GM12864 (cell line): ENCODE data around the gene SNX8.

Experiments used
- DNase-seq: peaks from one replicate; pipeline ENCODE4 v3.0.0-alpha.2; 2011; ENCODE audit warnings: low read depth
- H3K4me3 ChIP-seq: 2 replicates; pipeline ENCODE4 v1.5.1; 2011; ENCODE audit warnings: mild to moderate bottlenecking, low read depth, low read length, control low read depth
- TF ChIP-seq, protein P1 (sequence below): IDR thresholded peaks from 2 replicates; pipeline ENCODE4 v1.5.1; 2011; ENCODE audit warnings: low read depth, mild to moderate bottlenecking, moderate library complexity, low read length, control low read depth, inconsistent platforms; ENCODE audit errors: missing control alignments

Gene SNX8

DNA sequence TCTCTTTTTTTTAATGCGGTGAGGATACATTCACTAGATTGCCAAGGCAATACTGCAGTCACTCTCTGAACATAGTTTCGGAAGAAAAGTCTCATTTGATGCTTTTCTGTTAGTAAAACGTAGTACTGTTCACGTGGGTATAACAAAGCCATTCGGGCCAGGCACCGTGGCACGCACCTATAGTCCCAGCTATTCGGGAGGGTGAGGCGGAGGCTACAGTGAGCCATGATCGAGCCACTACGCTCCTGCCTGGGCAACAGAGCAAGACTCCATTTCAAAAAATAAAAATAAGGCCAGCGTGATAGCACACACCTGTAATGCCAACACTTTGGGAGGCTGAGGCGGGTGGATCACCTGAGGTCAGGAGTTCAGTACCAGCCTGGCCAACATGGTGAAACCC, 24.6 kb downstream of the SNX8 start:
- no peak overlapping the region for H3K4me3 ChIP-seq
- DNase-seq, result no peak
- TF ChIP-seq, protein P1, sequence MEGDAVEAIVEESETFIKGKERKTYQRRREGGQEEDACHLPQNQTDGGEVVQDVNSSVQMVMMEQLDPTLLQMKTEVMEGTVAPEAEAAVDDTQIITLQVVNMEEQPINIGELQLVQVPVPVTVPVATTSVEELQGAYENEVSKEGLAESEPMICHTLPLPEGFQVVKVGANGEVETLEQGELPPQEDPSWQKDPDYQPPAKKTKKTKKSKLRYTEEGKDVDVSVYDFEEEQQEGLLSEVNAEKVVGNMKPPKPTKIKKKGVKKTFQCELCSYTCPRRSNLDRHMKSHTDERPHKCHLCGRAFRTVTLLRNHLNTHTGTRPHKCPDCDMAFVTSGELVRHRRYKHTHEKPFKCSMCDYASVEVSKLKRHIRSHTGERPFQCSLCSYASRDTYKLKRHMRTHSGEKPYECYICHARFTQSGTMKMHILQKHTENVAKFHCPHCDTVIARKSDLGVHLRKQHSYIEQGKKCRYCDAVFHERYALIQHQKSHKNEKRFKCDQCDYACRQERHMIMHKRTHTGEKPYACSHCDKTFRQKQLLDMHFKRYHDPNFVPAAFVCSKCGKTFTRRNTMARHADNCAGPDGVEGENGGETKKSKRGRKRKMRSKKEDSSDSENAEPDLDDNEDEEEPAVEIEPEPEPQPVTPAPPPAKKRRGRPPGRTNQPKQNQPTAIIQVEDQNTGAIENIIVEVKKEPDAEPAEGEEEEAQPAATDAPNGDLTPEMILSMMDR, result no peak

DNA sequence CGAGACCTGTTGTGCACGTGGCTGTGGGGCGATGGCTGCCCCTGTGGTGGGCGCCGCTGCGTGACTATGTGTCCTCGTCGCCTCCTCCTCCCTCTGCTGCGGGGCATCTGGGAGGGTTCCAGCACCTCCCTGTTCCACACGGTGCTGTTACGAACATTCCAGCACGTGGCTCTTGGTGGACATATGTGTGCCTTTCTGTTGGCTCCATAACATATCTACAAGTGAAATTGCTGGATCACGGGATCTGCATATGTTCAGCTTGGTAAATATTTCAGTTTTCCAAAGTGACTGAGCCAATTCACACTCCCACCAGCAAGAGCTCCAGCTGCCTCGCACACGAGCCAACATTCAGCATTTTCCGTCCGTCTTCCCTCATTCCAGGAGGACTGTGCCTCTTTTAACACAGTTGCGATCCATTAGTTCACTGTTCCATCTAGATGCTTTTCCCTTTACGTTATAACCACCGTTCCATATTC, 25.1 kb downstream of the SNX8 start:
- H3K4me3 ChIP-seq, result no peak overlapping the region
- DNase-seq, result no peak
- TF ChIP-seq, protein P1, result no peak

DNA sequence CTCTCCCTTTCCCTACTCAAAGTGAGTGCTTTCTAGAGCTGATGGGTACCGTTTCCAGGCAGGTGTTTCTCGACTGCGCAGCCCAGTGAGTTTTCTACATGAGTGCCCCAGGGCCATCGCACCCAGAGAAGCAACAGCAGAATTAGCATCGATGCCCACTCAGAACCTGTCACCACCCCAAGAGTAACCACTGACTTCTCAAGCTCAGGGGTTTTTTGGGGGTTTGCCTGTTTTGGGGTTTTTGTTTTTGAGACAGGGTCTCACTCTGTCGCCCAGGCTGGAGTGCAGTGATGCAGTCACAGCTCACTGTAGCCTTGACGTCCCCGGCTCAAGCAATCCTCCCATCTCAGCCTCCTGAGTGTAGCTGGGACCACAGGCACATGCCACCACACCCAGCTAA, 25.7 kb downstream of the SNX8 start:
- DNase-seq, result no peak
- TF ChIP-seq, protein P1, result no peak
- no peak overlapping the region for H3K4me3 ChIP-seq

DNA sequence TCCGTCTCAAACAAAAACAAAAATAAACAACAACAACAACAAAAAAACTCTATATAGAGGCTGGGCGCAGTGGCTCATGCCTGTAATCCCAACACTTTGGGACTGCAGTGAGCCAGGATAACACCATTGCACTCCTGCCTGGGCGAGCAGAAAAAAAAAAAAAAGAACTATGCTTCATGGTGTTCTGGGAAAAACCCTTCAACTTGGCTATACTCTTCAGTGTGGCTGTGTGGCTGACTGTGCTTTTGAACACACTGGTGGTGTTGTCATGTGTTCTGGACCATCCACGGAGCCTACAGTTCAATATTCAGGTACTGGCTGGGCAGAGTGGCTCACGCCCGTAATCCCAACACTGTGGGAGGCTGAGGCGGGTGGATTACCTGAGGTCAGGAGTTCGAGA, 26.5 kb downstream of the SNX8 start:
- H3K4me3 ChIP-seq, result no peak overlapping the region
- TF ChIP-seq, protein P1, result no peak
- no peak for DNase-seq

DNA sequence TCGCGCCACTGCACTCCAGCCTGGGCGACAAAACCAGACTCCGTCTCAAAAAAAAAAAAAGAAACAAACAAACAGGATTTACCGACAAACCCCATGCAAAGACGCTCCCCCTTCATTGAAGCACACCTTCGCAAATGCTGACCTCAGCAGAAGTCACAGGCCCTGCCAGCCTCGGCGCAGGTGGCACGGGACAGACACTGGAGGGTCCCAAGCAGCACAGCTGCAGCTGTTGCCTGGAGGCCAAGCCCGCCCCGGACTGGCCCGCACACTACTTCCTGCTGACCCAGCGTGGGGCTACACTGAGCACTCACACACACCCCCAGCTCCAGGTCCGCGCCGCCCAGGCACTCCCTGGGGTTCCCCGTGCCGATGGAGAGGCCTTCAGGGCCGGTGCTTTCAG, 31.2 kb downstream of the SNX8 start:
- TF ChIP-seq, protein P1, result no peak
- no peak overlapping the region for H3K4me3 ChIP-seq
- DNase-seq, result no peak

DNA sequence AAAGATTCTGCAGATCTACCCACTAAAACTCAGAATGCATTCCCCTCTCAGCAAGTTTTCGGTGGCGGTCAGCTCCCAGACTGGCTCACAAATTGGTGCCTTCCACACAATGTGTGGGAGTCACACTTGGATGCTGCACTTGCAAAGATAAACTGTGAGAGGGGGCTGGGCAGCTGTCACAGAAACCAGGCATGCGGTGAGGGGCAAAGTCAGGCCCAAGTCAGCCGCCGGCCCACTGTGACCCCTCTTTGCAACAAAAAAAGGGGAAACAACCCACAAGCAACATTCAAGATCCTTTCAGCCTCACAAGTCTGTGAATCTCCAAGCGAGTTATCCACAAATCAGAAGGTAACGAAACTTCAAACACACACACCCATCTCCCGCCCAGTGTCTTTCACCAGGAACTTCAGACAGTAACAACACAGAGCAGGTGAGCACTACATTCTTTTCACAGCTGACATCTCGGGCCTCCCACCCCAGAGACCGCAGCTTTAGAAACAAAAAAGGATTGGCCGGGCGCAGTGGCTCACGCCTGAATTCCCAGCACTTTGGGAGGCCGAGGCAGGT, 32.0 kb downstream of the SNX8 start:
- no peak overlapping the region for H3K4me3 ChIP-seq
- TF ChIP-seq, protein P1, result no peak

DNA sequence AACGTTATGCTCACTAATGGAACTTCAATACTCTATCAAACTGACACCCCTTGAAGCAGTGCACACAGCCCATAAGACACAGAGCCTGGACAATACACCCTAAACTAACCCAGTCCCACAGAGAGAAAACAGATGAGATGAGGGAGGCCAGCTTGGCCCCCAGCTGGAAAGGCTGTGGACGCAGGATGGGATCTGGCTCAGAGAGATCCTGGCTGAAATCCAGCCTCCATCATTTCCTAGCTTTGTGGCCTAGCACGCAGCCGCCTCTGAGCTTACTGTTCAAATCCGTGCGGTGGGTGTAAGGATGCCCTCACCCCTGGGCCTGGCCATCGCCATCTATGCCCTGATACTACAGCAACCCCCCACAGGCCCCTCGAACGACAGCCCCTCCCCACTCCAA, 32.7 kb downstream of the SNX8 start:
- TF ChIP-seq, protein P1, result no peak
- no peak for DNase-seq
- H3K4me3 ChIP-seq, result no peak overlapping the region

More for the DNA sequence above, 32.0 kb downstream of the SNX8 start:
- no peak for DNase-seq
